Measurements from ENCODE around the gene DENND5A. TPM values are rescaled to one million over a fixed set of nuclear protein-coding genes. Genes with fewer than 3 reads are reported as not detected.

Gene DENND5A
- total and polyA plus RNA-seq, 9 of the 15 experiments (the other 6 are each of a cell fraction or from before 2014, with no cell fraction given) = 11.7 to 130 (median 46.3) TPM

DNA sequence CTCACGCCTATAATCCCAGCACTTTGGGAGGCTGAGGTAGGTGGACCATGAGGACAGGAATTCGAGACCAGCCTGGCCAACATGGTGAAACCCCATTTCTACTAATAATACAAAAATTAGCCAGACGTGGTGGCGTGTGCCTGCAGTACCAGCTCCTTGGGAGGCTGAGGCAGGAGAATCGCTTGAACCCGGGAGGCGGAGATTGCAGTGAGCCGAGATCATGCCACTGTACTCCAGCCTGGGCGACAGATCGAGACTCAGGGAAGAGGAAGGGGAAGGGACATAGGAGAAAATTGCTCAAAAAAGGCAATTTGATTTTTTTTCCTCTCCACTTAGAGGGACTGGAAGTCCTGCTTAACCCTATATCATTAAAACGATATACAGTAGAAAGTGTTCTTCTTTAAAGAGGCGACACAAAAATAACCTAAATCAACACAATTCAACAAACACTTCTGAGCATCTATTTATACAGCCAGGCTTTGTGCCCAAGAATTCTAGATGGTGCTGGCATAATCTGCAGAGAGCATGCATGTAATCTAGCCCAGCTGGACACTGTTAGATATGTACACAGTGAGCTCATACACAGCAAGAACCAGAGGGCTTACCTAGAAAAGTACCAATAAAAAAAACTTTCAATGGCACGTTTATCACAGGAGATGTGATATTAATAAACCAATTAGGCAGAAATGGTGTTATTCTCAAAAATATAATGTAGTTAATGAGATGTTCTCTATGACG lies 20.9 kb upstream of the DENND5A start:
- no peak overlapping the region for H3K9ac ChIP-seq (ENCODE audit: insufficient read depth in 1 of 2, low read depth in 2 of 2, low read length in 2 of 2)
- WGBS (ENCODE audit: insufficient coverage, low coverage, missing lambda C conversion rate) = 91% methylated on average over 14 of the region's 14 CpGs
- TF ChIP-seq TCFL5 (CRISPR knock-in tag; conservative IDR thresholded peaks at IDR 0.05) (no peak), ATF1 (CRISPR knock-in tag; IDR thresholded peaks at IDR 0.05) (no peak), ATF1 (tag; IDR thresholded peaks at IDR 0.05) (no peak), RBM25 (IDR thresholded peaks at IDR 0.05; ENCODE audit: low read depth, low read length, severe bottlenecking) (no peak), MECOM (CRISPR knock-in tag; IDR thresholded peaks at IDR 0.05) (no peak), ETS2 (tag; IDR thresholded peaks at IDR 0.05; ENCODE audit: borderline replicate concordance, poor library complexity, severe bottlenecking) (no peak), MXI1 (IDR thresholded peaks at IDR 0.05; ENCODE audit: low read depth, low read length) (no peak), ZBTB7A (IDR thresholded peaks at IDR 0.05; ENCODE audit: borderline replicate concordance, control insufficient read depth, low read depth, low read length) (no peak), ZNF124 (CRISPR knock-in tag; IDR thresholded peaks at IDR 0.05) (no peak)
- TF ChIP-seq, protein P1, sequence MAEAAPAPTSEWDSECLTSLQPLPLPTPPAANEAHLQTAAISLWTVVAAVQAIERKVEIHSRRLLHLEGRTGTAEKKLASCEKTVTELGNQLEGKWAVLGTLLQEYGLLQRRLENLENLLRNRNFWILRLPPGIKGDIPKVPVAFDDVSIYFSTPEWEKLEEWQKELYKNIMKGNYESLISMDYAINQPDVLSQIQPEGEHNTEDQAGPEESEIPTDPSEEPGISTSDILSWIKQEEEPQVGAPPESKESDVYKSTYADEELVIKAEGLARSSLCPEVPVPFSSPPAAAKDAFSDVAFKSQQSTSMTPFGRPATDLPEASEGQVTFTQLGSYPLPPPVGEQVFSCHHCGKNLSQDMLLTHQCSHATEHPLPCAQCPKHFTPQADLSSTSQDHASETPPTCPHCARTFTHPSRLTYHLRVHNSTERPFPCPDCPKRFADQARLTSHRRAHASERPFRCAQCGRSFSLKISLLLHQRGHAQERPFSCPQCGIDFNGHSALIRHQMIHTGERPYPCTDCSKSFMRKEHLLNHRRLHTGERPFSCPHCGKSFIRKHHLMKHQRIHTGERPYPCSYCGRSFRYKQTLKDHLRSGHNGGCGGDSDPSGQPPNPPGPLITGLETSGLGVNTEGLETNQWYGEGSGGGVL (CRISPR knock-in tag; IDR thresholded peaks at IDR 0.05) = no peak
- TF ChIP-seq, protein P2, sequence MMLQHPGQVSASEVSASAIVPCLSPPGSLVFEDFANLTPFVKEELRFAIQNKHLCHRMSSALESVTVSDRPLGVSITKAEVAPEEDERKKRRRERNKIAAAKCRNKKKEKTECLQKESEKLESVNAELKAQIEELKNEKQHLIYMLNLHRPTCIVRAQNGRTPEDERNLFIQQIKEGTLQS (IDR thresholded peaks at IDR 0.05) = no peak
- TF ChIP-seq, protein P2 (CRISPR knock-in tag; conservative IDR thresholded peaks at IDR 0.05) = no peak
- TF ChIP-seq, protein P3, sequence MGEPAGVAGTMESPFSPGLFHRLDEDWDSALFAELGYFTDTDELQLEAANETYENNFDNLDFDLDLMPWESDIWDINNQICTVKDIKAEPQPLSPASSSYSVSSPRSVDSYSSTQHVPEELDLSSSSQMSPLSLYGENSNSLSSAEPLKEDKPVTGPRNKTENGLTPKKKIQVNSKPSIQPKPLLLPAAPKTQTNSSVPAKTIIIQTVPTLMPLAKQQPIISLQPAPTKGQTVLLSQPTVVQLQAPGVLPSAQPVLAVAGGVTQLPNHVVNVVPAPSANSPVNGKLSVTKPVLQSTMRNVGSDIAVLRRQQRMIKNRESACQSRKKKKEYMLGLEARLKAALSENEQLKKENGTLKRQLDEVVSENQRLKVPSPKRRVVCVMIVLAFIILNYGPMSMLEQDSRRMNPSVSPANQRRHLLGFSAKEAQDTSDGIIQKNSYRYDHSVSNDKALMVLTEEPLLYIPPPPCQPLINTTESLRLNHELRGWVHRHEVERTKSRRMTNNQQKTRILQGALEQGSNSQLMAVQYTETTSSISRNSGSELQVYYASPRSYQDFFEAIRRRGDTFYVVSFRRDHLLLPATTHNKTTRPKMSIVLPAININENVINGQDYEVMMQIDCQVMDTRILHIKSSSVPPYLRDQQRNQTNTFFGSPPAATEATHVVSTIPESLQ (CRISPR knock-in tag; IDR thresholded peaks at IDR 0.05) = no peak

More for the DNA sequence above, 20.9 kb upstream of the DENND5A start:
- H4K20me1 ChIP-seq (replicated peaks; ENCODE audit: control insufficient read depth, insufficient read depth, low read length) = no peaks in the 10 kb centered on the region
- POLR2A ChIA-PET = interaction anchor here (1.0 to 1.4 kb wide), 2 partner anchors 8 to 11 kb away, joined by 3 read pairs; no protein-coding TSS in a partner anchor
- intact Hi-C loops (cut with micrococcal nuclease) (no loop called here), in situ Hi-C loops (cut with MboI) (no loop called here)
- no peaks in the 10 kb centered on the region for H3K9me1 ChIP-seq (ENCODE audit: control insufficient read depth, insufficient read depth, low read length)
- FAIRE-seq = no peak
- H3K36me3 ChIP-seq (ENCODE audit: control insufficient read depth, insufficient read depth, low read length) = peaks cover 56% of the 10 kb centered on the region; the same call in 2 of the 3 replicates
- no peak for ATAC-seq
- no TSS peak for BruUV-seq (replicated peaks)
- no peaks in the 10 kb centered on the region for H3K4me1 ChIP-seq (replicated peaks in 1 of 2; ENCODE audit: control insufficient read depth in 2 of 2, insufficient read depth in 2 of 2, low read length in 2 of 2)
- H2AFZ ChIP-seq (ENCODE audit: low read depth, low read length) = no peak overlapping the region
- no peaks in the 10 kb centered on the region for H3K27me3 ChIP-seq (ENCODE audit: control insufficient read depth in 2 of 2, insufficient read depth in 2 of 2, low read length in 2 of 2)
- no peak overlapping the region for H3K4me3 ChIP-seq
- no peaks in the 10 kb centered on the region for H3K9me3 ChIP-seq (replicated peaks; ENCODE audit: control insufficient read depth, insufficient read depth, low read depth, low read length)
- no peak overlapping the region for H3K27ac ChIP-seq (ENCODE audit: extremely low read depth, low read depth, low read length)
- CTCF ChIA-PET (ENCODE audit: low intra/inter-chr PET ratio) = no interaction called here
- no peak for DNase-seq (ENCODE audit: extremely low read depth in 1 of 4, low spot score in 3 of 4)
- H3K4me2 ChIP-seq (ENCODE audit: insufficient read depth, low read length) = no peak overlapping the region
- no peaks in the 10 kb centered on the region for H3K79me2 ChIP-seq (ENCODE audit: control insufficient read depth, insufficient read depth, low read length)
